RPMI8226 (cell line): ENCODE measurements around the gene KDM2A.

Experiments
- DNase-seq: peaks from one replicate; pipeline ENCODE4 v3.0.0-alpha.2; 2015

Gene KDM2A

DNA sequence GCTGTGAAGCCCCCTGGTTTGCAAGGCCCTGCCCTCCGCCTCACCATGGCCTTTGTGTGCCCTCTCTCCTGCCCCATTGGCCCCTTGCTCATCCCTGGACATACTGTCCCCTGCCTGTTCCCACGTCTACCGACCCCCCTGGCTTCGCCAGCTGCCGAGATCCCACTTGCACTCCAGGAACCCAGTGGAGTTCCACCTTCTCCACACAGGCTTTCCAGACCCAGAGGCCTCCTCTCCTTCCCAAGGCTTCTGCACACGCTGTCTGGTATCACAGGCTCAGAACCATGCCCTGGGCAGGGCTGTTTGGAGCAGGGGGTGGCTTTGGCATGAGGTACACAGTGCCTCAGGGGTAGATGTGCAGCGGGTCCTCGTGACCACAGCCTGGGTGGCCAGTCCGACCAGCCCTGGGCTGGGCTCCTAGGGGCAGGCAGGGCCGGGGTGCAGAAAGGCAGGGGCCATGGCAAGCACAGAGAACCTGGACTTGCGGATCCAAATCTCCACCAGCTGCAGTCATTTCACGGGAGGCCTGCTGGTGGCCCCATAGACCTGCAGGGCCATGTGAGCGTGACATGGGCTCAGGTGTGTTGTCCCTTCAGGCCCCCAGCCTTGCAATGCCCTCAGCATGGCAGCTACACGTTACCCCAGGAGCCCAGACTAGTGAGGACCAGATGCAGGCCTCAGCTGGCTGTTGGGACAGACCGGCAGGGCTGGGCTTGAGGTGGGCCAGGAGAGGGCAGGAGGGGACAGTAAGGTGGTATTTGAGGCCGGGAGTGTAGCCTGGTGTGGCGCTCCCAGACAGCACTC, 156.7 kb downstream of the KDM2A start:
- DNase-seq = no peak

DNA sequence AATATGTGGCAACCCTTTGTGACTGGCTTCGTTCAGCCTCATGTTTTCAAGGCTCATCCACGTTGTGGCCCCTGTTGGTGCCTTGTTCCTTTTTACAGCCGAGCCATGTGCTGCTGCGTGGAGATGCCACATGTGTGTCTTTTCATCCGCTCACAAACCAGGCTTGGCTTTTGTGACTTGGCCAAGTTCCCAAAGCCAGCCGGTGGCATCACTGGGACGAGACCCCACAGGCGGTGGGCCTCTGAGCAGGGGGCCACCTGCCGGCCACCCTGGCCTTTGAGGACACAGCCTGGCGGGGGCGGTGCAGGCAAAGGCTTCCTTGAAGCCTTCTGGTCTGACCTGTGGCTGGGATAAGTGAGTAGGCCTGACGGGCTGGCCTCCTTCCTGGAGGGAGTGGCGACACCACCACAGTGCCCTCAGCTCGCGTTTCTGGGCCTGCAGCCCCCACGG, 157.7 kb downstream of the KDM2A start:
- DNase-seq = peak; percentile 88

DNA sequence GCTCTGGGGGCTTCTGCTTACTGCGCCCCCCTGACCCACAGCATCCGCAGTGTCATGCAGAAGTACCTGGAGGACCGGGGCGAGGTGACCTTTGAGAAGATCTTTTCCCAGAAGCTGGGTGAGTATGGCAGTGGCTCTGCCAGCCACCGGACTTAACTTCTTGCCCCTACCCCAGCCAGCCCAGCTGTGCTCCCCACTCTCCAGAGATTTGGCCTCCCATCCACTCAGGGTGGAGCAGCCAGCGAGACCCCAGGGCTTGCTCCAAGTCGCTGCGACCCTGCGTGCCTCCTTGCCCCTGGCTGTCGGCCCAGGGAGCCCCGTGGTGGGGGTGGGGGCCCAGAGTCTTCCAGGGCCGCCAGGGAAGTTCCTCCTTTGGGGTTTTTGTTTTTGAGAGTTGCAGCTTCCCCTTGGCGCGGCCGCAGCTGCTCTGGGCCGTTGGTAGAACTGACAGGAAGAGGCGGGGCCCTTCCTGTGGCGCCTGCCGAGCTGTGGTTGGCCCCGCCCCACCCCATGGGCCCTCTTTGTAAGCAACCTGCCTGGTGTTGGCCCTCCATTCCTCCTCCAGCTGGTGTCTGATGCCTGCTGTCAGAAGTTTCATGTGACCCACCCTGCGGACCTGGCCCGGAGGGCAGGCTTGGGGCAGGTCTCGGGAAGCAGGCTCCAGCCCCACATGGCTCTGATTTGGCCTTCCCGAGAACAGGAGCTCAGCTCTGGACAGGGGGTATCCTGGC, 158.3 kb downstream of the KDM2A start:
- peak; percentile 96 for DNase-seq

DNA sequence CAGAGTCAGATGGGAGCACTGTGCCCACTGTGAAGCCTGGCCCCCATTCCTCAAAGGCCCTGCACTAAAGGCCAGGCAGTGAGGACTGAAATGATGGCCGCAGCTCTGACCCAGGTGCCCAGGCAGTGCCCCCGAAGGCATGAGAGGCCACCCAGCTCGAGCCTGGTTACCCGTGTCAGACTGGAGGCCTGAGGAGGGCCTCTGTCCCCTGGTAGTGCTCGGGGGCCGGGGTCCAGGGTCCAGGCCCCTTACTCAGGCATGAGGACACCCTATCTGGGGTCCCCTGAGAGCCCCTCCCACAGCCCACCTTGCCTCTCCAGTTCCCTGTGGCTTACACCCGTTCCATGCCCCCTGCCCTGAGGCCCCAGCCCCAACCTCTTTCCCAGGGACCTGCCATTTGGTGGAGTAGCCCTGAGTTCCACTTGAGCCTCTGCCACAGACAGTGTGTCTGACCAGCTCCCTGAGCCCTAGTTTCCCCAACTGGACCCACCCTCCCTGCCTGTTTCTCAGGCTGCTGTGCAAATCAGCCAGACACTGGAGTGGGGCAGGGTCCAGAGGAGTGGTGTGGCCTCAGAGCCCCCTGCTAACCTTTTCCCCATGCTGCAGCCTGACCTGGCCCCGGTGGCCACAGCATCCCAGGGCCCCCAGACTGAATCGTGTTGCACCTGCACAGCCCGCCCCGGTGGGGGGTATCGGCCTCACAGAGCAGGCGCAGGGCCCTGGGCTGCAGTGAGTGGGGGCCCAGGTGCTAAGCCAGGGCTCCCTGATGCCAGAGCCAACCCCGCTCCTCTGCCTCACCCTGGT, 159.3 kb downstream of the KDM2A start:
- DNase-seq = no peak

DNA sequence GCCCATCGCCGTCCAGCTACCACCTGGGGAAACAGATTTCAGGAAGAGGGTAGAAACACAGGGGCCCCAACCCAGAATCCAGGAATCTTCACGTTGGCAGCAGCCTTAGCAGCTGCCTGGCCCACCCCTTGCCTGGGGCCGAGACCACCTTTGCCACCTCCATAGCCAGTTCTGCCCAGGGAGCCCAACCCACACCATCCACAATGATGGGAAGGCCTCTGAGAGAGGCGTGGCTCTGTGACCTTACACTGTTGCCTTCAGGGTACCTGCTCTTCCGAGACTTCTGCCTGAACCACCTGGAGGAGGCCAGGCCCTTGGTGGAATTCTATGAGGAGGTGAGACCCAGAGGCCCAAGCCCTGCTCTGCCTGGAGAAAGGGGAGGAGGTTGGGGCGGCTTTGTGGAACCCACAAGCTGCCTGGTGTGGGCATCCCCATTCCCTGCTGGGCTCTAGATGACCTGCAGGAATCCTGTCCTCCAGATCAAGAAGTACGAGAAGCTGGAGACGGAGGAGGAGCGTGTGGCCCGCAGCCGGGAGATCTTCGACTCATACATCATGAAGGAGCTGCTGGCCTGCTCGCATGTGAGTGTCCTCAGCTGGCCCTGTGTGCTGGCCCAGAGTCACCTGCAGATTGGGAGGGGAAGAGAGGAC, 160.0 kb downstream of the KDM2A start:
- no peak for DNase-seq

DNA sequence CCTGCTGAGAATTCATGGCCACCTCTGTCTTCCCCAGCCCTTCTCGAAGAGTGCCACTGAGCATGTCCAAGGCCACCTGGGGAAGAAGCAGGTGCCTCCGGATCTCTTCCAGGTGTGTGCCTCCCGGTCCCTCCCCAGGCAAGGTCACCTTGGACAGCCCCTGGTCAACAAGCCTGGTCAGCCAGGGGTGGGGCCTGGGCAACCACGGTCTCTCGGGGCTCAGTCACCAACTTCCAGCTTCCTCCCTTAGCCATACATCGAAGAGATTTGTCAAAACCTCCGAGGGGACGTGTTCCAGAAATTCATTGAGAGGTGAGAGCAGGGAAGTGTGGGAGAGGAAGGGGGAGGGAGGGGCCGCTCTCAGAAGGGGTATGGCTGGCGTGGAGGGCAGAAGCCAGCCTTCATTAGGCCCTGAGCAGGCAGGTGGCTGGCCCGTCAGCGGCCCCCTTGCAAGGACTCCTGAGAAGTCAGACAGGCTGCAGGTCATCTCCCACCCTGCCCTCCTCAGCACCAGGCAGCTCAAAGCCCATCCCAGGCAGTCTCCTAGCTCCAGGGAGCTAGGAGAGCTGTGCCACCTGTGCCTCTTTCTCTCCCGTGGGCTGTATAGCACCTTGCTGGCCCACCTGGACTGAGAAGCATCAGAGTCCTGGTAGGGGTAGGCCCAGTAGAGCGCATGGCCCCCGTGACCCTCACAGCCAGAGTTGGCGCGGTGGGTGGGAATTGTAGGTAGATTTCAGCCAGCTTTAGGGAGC, 160.7 kb downstream of the KDM2A start:
- no peak for DNase-seq

DNA sequence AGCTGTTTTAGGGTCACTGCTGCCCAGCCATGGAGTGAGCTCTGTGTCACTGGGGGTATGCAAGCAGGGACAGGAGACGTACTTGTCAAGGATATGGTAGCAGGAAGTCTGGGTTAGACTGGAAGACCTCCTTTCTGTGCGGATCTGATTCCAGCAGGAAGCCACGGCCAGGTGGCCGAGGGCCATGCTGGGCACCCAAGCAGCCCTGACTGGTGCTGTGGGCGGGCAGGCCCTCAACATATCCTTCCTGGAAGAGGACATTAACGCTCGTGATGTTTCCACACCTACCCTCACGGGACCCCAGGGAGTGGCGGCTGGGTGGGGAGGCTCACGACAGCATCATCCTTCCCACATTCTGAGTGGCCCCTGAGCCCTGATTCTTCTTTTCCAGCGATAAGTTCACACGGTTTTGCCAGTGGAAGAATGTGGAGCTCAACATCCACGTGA, 161.3 kb downstream of the KDM2A start:
- no peak for DNase-seq

DNA sequence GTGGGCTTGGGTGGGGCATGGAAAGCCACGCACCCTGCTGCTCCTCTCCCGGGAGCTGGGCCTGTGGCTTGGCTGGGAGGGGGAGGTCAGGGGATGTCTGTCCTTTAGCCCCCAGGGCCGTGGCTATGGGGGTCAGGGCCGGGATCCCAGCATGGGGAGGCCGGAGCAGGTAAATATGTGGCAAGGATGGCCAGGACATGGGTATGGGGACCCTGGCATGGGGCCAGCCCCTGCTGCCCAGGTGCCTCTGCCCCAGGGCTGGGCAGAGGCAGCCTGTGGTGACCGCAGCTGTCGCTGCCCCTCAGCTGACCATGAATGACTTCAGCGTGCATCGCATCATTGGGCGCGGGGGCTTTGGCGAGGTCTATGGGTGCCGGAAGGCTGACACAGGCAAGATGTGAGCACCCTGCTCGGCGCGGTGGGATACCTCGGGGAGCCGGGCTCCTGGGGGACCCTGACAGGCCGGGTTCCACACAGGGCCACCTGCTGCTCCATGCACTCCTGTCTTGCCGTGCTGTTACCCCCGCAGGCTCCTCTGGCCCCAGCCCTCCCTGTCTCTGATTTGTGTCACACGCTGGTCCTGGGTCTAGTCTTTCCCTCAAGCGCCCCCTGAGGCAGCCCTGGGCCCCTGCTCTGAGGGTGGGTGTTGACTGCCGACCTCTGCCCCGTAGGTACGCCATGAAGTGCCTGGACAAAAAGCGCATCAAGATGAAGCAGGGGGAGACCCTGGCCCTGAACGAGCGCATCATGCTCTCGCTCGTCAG, 161.9 kb downstream of the KDM2A start:
- DNase-seq = no peak

DNA sequence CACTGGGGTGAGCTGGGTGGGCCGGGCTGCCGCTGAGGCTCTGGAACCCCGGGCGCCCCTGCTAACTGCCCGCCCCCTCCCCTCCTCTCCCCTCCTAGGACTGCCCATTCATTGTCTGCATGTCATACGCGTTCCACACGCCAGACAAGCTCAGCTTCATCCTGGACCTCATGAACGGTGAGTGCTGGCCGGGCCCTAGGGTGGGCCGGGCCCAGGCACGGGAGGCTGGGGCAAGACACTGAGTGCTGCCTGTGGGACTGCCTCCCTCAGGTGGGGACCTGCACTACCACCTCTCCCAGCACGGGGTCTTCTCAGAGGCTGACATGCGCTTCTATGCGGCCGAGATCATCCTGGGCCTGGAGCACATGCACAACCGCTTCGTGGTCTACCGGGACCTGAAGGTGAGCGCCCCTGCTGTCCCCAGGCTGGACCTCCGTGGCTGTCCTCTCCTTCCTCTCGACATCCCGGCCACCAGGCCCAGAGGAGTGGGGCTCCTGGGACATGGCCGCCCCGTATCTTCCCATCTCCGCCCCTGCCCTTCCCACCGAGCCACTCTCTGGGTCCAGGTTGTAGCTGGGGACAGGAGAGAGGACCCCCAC, 162.6 kb downstream of the KDM2A start:
- no peak for DNase-seq

DNA sequence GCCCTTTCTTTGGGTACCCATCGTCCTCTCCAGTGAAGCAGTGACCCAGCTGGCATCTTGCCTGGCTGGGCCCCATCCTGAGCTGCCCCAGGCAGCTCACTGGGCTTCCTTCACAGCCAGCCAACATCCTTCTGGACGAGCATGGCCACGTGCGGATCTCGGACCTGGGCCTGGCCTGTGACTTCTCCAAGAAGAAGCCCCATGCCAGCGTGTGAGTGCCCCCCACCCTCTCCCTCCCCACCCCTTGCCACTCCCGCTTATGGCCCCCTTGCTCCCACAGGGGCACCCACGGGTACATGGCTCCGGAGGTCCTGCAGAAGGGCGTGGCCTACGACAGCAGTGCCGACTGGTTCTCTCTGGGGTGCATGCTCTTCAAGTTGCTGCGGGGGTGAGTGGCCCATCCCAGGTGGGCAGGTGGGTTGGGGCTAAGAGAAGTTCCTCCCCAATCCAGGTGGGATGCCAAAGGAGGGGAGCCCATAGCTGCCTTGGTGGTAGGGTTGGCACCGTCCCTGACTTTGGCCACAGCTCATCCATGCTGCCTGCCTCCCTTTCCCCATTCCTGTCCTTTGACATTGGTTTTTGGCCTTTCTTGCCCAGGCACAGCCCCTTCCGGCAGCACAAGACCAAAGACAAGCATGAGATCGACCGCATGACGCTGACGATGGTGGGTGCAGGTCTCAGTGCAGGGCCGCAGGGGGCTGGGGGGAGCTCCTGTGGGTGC, 163.3 kb downstream of the KDM2A start:
- DNase-seq = no peak

DNA sequence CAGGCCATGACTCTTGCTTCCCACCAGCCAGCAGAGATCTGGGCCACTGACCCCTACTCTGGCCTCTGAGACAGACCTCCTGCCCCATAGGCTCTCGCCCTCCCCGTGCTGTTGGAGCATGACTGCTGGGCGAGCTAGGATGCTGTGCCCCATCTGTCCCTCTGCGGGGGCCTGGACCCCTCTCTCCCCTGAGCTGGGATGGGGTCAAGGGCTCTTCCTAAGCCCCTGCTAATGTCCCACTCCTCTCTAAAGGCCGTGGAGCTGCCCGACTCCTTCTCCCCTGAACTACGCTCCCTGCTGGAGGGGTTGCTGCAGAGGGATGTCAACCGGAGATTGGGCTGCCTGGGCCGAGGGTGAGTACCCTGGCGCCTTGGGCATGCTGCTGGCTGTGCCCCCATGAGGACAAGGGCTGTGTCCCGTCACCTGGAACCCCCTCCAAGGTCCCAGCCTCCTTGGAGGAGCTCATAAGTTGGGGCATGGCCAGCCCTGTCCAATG, 163.9 kb downstream of the KDM2A start:
- DNase-seq = no peak

DNA sequence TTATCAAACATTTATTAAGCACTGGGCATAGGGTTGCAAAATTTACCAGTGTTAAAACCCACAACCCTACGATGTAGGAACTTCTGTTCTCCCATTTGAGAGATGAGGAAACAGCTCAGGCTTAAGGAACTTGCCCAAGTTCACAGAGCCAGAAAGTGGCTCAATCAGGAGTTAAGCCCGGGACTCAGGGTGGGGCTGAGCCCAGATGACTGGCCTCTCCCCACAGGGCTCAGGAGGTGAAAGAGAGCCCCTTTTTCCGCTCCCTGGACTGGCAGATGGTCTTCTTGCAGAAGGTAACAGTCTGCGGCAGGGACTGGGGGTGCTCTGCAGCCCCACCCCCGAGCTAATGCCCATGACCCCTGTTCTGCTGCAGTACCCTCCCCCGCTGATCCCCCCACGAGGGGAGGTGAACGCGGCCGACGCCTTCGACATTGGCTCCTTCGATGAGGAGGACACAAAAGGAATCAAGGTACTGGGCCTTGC, 164.5 kb downstream of the KDM2A start:
- DNase-seq = no peak

DNA sequence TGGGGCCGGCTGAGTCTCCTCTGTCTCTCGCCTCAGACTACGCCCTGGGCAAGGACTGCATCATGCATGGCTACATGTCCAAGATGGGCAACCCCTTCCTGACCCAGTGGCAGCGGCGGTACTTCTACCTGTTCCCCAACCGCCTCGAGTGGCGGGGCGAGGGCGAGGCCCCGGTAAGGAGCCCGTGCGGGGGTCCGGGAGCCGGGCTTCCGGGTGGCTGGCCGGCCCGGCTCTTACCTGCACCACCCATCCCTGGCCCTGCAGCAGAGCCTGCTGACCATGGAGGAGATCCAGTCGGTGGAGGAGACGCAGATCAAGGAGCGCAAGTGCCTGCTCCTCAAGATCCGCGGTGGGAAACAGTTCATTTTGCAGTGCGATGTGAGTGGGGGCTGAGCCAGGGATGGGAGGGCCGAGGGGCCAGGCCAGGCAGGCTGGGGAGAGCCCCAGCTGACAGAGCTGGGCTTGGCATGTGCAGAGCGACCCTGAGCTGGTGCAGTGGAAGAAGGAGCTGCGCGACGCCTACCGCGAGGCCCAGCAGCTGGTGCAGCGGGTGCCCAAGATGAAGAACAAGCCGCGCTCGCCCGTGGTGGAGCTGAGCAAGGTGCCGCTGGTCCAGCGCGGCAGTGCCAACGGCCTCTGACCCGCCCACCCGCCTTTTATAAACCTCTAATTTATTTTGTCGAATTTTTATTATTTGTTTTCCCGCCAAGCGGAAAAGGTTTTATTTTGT, 165.9 kb downstream of the KDM2A start:
- DNase-seq = no peak

DNA sequence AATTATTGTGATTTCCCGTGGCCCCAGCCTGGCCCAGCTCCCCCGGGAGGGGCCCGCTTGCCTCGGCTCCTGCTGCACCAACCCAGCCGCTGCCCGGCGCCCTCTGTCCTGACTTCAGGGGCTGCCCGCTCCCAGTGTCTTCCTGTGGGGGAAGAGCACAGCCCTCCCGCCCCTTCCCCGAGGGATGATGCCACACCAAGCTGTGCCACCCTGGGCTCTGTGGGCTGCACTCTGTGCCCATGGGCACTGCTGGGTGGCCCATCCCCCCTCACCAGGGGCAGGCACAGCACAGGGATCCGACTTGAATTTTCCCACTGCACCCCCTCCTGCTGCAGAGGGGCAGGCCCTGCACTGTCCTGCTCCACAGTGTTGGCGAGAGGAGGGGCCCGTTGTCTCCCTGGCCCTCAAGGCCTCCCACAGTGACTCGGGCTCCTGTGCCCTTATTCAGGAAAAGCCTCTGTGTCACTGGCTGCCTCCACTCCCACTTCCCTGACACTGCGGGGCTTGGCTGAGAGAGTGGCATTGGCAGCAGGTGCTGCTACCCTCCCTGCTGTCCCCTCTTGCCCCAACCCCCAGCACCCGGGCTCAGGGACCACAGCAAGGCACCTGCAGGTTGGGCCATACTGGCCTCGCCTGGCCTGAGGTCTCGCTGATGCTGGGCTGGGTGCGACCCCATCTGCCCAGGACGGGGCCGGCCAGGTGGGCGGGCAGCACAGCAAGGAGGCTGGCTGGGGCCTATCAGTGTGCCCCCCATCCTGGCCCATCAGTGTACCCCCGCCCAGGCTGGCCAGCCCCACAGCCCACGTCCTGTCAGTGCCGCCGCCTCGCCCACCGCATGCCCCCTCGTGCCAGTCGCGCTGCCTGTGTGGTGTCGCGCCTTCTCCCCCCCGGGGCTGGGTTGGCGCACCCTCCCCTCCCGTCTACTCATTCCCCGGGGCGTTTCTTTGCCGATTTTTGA, 166.8 kb downstream of the KDM2A start:
- no peak for DNase-seq

DNA sequence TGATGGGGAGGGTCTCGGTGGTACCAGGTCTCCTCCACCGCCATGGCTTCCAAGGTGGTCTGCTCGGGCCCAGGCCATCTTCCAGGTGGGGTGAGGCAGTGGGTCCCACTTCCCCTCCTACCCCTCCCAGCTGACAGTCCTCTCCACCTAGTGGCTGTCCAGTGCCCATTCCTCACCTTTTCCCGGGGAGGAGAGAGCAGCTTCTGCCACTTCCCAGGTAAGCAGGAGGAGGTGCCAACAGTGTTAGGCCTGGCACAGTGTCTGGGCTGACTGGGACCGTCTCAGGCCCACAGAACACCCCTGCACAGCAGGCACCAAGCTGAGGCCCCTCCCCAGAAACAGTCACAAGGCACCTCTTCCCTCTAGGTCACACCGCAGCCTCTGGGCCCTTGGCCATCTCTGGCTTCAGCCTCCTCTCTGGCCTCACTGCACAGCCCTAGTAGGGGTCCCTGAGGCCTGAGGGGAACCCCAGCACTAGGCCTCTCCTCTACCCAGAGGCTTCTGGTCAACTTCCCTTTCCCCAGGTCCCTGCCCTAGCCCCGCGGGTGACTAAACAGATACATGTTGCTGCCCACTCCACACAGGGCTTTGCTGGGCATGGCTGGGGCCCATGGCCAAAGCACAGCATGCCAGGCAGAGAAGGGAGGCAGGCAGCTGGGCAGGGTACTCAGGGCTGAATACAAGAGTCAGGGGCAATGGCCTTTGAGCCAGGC, 167.7 kb downstream of the KDM2A start:
- DNase-seq = no peak

DNA sequence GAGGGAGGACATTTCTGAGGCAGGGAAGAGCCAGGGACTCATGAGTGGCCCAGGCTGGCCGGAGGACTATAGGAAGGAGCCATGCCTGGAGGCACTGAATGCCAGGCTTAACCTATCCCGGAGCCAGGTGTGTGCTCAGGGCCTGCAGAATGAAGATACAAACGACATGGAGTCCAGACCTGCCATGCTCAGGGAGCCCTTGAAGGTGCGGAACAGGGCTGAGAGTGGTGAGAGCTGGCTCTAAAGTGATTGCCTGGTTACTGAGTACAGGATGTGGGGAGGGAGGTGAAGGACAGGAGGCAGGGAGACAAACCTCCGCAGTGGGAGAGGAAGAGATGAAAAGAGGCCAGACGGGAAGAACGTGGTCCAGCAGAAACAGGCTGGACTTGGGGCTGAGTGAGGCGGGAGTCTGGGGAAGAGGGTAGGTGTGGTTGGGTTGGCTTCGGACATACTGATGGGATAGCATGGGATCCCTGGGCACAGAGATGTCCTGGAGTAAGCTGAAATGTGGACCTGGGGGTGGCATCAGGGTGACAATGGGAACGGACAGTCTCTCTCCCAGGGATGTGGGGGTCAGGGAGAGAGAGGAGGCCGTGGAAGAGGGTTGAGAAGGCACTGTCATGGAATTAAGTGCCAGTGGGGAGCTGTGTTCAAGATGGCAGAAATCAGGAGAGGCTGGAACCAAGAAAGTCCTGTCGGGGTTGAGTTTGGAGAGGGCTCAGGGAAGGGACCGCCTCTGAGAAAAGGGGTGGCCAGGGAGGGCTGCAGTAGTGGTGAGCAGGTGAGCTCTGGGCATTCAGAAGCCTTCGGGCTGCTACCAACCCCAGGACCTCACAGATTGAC, 168.5 kb downstream of the KDM2A start:
- no peak for DNase-seq

DNA sequence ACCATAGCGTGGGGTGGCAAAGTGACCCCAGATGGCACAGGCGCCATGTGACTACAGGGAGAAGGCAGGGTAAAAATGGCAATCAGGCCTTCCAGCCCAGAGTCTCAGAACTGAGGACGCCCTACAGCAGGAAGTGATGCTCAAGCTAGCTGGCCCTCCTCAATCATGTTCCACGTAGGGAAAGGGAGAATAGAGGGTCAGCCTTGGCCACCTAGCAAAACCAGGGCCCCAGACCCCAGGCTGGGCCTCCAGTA, 169.1 kb downstream of the KDM2A start:
- no peak for DNase-seq
